ENCODE data around the gene UVRAG.

The UVRAG gene

DNA sequence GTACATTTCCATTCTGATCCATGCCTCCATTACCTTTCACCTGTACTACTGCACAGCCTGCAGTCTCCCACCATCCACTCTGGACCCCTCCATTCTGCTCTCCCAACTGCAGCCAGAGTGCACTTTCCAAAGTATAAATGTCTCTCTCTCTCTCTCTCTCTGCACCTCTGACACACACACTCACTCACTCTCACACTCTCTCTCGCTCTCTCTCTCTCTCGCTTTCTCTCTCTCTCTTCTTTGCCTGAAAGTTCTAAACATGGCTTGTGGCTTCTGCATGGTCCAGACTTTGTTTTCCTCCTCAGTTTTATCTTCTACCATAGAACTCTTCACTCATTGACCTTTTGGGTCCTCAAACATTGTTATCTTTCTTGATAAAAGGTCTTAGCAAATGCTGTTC lies 314.7 kb downstream of the UVRAG start:
- no peak for DNase-seq

- DNase-seq: no peak
These were observed 316.1 kb downstream of the UVRAG start for GRCh38 chr11:76131142-76131541.

DNA sequence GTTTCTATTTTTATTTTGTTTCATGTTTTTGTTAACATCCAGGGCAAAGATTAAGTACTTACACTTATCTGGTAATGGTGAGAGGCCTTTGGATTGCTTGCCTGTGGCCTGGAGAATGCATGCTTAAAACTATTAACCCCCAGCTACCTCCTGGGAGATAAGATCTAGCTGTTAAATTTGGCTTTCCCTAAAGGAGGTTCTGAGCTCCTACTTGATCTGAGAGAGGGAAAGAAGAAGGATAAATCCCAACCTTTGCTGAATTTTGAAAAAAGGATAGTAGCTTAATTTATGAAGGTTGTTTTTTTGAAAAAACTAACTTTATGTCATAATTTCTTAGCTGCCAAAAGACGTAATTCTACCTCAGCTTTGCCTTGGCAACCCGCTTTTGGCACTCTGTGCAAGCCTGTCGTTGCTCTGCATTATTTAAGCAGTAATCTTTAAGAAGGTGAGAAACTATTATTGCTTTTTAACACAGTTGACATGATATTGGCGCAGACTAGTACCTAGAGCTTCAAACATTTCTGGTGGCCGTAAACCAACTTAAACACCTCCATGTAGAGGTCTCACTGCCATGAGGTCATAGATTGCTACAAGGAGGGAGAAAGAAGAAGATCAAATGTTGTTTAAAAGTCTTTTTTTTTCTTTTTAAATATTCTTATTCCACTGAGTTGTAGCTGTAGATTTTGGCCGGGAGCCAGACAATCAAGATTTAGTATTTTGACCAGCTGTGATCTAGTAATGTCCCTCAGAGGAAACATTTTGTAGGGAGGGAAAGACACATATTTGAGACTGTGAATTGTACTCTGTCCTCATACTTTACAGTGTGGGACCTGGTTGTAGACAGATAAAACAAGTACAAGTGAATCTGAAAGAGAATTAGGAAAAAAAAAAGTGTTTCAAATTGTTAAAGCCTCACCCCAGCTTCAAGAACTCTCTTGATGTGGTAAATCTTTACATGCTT lies 316.9 kb downstream of the UVRAG start:
- no peak for DNase-seq

DNA sequence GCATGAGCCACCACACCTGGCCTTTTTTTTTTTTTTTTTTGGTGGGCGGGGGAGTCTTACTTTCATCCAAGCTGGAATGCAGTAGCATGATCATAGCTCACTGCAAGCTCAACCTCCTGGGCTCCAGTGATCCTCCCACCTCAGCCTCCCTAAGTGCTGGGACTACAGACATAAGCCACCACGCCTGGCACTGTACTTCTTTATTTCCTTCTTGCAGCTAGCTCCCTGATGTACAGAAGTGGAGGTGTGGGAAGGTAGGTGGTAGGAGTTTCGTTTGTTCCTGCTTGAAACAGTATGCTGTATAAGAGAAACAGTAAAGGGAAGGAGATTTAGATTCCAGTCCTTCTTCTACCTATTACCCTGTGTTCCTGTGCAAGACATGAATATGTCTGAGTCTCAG lies 319.2 kb downstream of the UVRAG start:
- no peak for DNase-seq

DNA sequence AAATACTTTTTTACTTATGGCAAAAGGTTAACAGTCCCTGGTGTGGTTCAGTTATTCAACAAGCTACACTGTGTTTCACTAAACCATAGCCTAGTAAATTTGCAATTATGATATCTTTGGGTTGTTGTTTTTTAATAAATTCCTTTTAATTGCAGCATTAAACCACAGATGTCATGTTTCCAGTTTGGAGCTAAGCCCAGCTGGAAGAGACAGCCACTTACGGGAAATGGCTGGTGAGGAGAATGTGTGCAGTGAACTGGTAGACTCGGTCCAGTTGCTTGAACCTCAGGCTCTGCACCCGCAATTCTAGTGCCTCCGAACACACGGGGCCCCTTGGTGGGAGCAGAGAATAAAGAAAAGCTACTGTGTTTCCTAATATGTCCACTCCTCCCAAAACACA lies 320.5 kb downstream of the UVRAG start:
- DNase-seq: no peak

GRCh38 chr11:76139314-76139713 lies 324.3 kb downstream of the UVRAG start:
- no peak for DNase-seq

DNA sequence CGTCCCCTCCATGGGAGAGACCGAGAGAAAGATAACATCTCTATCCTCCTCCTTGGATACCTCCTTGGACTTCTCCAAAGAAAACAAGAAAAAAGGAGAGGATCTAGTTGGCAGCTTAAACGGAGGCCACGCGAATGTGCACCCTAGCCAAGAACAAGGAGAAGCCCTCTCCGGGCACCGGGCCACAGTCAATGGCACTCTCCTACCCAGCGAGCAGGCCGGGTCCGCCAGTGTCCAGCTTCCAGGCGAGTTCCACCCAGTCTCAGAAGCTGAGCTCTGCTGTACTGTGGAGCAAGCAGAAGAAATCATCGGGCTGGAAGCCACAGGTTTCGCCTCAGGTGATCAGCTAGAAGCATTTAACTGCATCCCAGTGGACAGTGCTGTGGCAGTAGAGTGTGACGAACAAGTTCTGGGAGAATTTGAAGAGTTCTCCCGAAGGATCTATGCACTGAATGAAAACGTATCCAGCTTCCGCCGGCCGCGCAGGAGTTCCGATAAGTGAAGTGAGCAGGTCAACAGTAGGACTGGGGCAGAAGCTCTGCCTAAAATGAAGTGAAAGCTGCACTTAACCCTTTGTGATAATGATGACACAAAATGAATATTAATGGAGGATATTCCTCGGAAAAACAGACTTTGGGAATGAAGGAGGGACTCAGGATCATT lies 326.0 kb downstream of the UVRAG start:
- DNase-seq: no peak

- no peak for DNase-seq
These were observed 327.0 kb downstream of the UVRAG start for GRCh38 chr11:76141901-76142588.

DNA sequence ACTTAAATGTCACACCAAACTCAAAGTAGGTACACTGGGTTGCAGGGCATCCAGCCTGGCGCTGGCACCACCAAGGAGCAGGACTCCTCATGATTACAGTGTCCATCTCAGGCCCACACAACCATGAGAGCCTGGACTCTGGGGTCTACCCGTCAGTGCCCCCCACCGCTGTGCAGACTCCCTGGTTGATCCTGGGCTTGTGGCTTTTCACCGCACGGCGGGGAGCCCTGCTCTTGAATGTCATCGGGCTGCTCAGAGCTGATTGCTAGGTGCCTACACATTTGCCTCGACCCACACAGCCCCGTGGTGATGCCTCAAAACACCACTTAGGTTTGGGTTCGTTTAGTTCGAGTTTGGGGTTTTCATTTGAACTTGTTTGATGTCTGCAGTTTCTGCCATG lies 328.3 kb downstream of the UVRAG start:
- no peak for DNase-seq

DNA sequence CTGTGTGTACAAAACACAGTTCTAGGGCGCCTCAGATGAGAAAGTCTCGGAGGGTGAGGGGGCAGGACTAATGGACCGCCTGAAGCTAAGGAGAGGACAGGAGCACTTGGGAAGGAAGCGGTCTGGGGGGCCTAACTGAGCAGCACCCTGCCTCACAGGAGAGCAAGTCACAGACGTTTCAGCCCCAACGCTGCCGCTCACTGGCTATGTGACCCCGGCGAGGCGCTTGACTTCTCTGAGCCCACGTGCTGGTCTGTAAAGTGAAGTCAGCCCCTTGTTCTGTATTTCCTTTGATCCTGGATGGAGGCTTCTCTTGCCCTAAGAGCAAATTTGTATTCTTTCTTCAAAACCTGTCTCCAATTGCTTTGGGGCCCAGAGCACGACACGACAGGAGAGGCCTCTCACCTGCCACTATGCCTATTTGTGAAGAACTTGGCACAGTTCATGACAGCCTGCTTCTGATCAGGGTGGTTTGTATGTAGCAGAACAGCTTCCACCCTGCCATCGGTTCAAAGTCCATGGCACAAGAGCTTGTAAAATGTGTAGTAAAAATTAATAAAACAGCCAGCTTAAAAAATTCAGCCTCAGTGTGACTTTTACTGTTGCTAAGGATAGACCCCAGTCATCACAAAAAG lies 332.2 kb downstream of the UVRAG start:
- DNase-seq: no peak

DNA sequence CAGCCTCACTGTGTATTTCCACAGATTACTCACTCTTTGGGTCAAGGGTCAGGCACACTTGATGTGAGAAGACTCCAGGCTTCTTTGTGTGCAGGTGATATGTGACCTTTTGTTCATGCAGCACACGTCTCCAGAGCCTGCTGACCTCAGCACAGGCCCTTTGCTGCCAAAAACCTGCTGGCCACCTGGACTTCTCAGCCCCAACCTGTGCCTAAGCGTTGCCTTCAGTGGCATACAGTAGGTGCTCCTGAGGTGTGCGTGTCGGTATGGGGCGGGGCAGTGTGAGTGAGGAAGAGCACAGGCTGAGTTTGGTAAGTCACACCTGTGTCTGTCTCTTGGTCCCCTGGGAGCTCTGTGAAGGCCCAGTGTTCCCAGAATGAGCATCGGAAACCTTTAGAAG lies 333.2 kb downstream of the UVRAG start:
- DNase-seq: no peak

- DNase-seq: no peak
These were observed 334.1 kb downstream of the UVRAG start for GRCh38 chr11:76148941-76149613.

DNA sequence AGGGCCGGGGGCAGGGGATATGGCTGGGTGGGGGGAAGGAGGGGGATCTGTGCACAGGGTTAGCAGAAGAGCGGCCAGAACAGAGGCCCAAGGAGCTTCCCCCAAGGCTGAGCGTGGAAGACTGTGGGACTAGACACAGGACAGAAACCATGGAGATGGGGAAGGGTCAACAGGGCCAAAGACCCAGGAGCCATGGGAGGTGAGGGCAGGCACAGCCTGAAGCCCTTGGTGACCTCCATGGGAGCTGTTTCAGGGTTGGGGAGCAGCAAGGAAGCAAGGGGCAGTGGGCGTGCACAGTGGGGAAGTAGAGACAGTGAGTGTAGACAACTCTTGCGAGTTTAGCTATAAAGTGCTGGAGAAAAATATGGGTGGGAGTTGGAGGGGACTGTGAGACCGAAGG lies 334.7 kb downstream of the UVRAG start:
- DNase-seq: no peak

GRCh38 chr11:76150141-76150540 lies 335.1 kb downstream of the UVRAG start:
- DNase-seq: no peak

GRCh38 chr11:76151556-76152085 lies 336.6 kb downstream of the UVRAG start:
- no peak for DNase-seq

DNA sequence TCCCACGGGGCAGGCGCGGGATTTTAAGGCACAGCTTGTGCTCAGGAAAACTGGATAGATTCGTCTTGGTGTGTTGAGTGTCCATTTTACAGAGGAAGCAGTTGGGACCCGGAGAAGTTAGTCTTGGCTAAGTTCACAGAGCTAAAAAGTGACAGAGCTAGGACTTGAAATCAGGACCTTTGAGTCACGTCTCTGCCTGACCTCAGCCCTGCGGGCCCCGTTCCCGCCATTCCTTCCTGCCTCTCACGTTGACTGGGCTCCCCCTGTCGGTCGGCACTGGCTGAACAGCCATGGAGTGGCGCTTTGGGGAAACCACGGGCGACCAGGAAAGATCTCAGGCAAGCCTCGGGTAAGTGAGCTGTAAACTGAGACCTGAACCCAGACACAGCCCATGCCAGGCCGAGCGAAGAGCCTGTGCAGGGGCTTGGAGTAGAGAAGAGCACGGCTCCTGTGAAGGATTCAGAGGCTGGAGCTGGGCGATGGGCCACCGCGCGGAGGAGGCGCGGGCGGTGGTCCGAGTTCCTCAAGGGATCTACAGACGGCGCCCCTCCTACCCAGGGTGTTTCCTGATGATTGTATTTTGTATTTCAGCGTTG lies 337.2 kb downstream of the UVRAG start:
- DNase-seq: no peak

DNA sequence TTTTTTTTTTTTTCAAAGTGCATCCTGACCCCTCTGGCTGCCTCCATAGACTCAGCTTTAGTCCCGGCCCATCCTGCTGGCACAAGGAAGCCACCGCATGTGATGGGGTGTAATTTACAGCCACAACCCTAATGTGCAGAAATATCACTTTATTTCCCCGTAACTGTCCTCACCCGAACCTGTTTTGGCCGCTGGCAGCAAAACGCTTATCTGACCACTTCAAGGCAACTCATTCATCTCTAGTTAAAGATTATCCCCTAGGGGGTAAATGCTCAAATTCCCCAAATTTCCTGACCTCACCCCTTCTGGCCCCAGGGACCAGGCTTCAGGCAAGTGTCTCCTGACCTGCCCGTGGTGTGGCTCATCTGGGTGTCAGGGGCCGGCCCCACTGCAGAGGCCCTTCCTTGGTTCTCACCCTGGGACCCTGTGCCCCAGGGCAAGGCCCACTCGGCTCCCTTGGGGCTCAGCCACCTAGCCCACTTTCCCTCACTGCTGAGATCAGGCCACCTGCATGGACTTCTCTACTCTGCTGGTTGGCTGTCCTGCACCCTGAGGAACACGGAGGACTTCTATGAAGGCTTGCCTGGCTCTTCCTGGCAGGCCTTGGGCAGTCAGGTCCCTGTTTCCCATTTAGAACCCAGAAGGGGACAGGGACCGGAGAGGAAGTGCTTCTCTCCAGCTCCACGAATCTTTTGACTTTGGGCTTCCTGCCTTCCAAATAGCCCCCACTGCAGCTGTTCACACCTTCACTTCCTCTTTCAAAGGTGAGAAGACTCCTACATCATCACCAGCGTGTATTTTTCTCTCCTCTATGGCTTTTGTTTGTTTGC lies 337.9 kb downstream of the UVRAG start:
- DNase-seq: no peak

- DNase-seq: no peak
These were observed 338.5 kb downstream of the UVRAG start for GRCh38 chr11:76153571-76153923.

GRCh38 chr11:76155500-76156227 lies 340.7 kb downstream of the UVRAG start:
- no peak for DNase-seq

GRCh38 chr11:76156971-76157427 lies 342.0 kb downstream of the UVRAG start:
- DNase-seq: no peak

Measured in NCI-H2227 treated with DMSO at 0.1 percent for 48 hours (cell line).